DOHH2 (cell line): ENCODE data around the gene ALDH1B1.

Experiments
- CTCF ChIP-seq: fragments of 200-600 bp; sonication (generic); IDR thresholded peaks from one replicate; pipeline ENCODE4 v1.5.1; 2014; ENCODE audit warnings: antibody characterized with exemption, mild to moderate bottlenecking, low read depth, low read length; ENCODE audit not compliant: poor library complexity, severe bottlenecking
- EZH2phosphoT487 ChIP-seq: fragments of 200-600 bp; sonication (generic); IDR thresholded peaks from 2 replicates; pipeline ENCODE4 v1.6.1; 2017; ENCODE audit warnings: borderline replicate concordance, mild to moderate bottlenecking, antibody characterized with exemption, low read length, moderate library complexity, mixed read lengths

GRCh38 chr9:38355517-38356120 is 36.9 kb upstream of the ALDH1B1 start:
- no peak for TF ChIP-seq CTCF
- no peak for TF ChIP-seq EZH2phosphoT487
